ENCODE results near the gene GALNT18. TPM values are rescaled to one million over a fixed set of nuclear protein-coding genes. Genes with fewer than 3 reads are reported as not detected.

Gene GALNT18
- total and polyA plus RNA-seq, 2 donors (not counting 3 experiments of a cell fraction or from before 2014, with no cell fraction given): 0.17 to 0.18 TPM

- intact Hi-C loops (cut with micrococcal nuclease) (no loop called here), dilution Hi-C loops (cut with MboI; ENCODE audit: extremely low pct_ligation_motif_present, low sequenced_read_pairs) (no loop called here)
- Histone ChIP-seq H4K20me1 (replicated peaks; ENCODE audit: control insufficient read depth, extremely low read depth, insufficient read depth, low read length) (no peaks in the 10 kb centered on the region), H3K9ac (replicated peaks; ENCODE audit: extremely low read depth, insufficient read depth, low read length) (no peak overlapping the region), H3K27ac (ENCODE audit: insufficient read depth, low read depth, low read length) (no peak overlapping the region), H3K9me1 (replicated peaks; ENCODE audit: control insufficient read depth, extremely low read depth, insufficient read depth, low read length) (no peaks in the 10 kb centered on the region), H3K4me3 (replicated peaks in 1 of 3; ENCODE audit: insufficient read depth in 1 of 3, low read depth in 1 of 3, low read length in 3 of 3) (no peak overlapping the region), H3K4me2 (ENCODE audit: insufficient read depth, low read length) (no peak overlapping the region), H3K9me3 (replicated peaks; ENCODE audit: control insufficient read depth, insufficient read depth, low read length) (no peaks in the 10 kb centered on the region), H3K36me3 (ENCODE audit: control insufficient read depth in 2 of 2, extremely low read depth in 1 of 2, insufficient read depth in 2 of 2, low read length in 2 of 2) (no peaks in the 10 kb centered on the region), H3K4me1 (ENCODE audit: control insufficient read depth, extremely low read depth, insufficient read depth, low read length) (no peaks in the 10 kb centered on the region), H3K79me2 (ENCODE audit: control insufficient read depth, insufficient read depth, low read length) (no peaks in the 10 kb centered on the region), H2AFZ (ENCODE audit: low read depth, low read length) (no peak overlapping the region), H3K27me3 (ENCODE audit: control insufficient read depth in 2 of 2, insufficient read depth in 2 of 2, low read length in 2 of 2) (peaks cover 7 to 9% of the 10 kb centered on the region in 2 experiments)
- BruUV-seq (replicated peaks): no TSS peak
- ChIA-PET POLR2A (no interaction called here), CTCF (no interaction called here)
- TF ChIP-seq MYC (IDR thresholded peaks at IDR 0.05; ENCODE audit: low read depth, low read length) (no peak), FOS (IDR thresholded peaks at IDR 0.05; ENCODE audit: borderline replicate concordance, insufficient read depth, low read length) (no peak), CTCF (IDR thresholded peaks at IDR 0.05; ENCODE audit: extremely low read depth in 1 of 2, insufficient read depth in 1 of 2, low read depth in 1 of 2, low read length in 2 of 2) (no peak), JUN (IDR thresholded peaks at IDR 0.05; ENCODE audit: borderline replicate concordance, insufficient read depth, insufficient read length, low read depth) (no peak), EZH2 (IDR thresholded peaks at IDR 0.05; ENCODE audit: borderline replicate concordance, low read depth, low read length, severe bottlenecking) (no peak), MAX (IDR thresholded peaks at IDR 0.05; ENCODE audit: insufficient read depth, insufficient read length) (no peak), GATA2 (IDR thresholded peaks at IDR 0.05; ENCODE audit: insufficient read depth, insufficient read length, low read depth, low read length) (no peak), POLR2A (IDR thresholded peaks at IDR 0.05; ENCODE audit: low read depth, low read length) (no peak), POLR2AphosphoS5 (IDR thresholded peaks at IDR 0.05; ENCODE audit: insufficient read depth, low read depth, low read length) (no peak)
- FAIRE-seq (no peak), DNase-seq (ENCODE audit: low read depth, low spot score) (no peak)
Observed at GRCh38 chr11:11629368-11629767, 7.6 kb upstream of the GALNT18 start.

Data from endothelial cell of umbilical vein (primary cell).